Spleen (tissue), 11 donors: ENCODE data around the gene SLC29A2. TPM values are rescaled to one million over a fixed set of nuclear protein-coding genes. Genes with fewer than 3 reads are reported as not detected.

Source experiments
- DNase-seq: peaks from one replicate; pipeline ENCODE4 v3.0.0-alpha.2; 2020
- H3K27ac ChIP-seq, 8 donors: fragments of 200-600 bp; sonication (generic) in 7 of 8; 1 replicate in 4 of 8; 2 replicates in 4 of 8; pipeline versions ENCODE4 v1.5.0 to v1.8.0; 2016 to 2021; ENCODE audit warnings: inconsistent platforms in 4 of 8, mild to moderate bottlenecking in 4 of 8, moderate library complexity in 1 of 8
- H3K27me3 ChIP-seq, 7 donors: fragments of 200-600 bp; sonication (generic) in 6 of 7; replicated peaks in 1 of 7; 1 replicate in 4 of 7; 2 replicates in 3 of 7; pipeline versions ENCODE4 v1.5.0 to v1.8.0; 2016 to 2021; ENCODE audit warnings: inconsistent platforms in 3 of 7, mild to moderate bottlenecking in 1 of 7
- H3K36me3 ChIP-seq, 6 donors: fragments of 200-600 bp; sonication (generic) in 5 of 6; 1 replicate in 4 of 6; 2 replicates in 2 of 6; pipeline versions ENCODE4 v1.5.0 to v1.8.0; 2016 to 2021; ENCODE audit warnings: inconsistent platforms in 2 of 6
- H3K4me1 ChIP-seq, 6 donors: fragments of 200-600 bp; sonication (generic) in 5 of 6; 1 replicate in 3 of 6; 2 replicates in 3 of 6; pipeline versions ENCODE4 v1.5.0 to v1.8.0; 2016 to 2021; ENCODE audit warnings: inconsistent platforms in 3 of 6
- H3K4me3 ChIP-seq, 8 donors: fragments of 200-600 bp; sonication (generic) in 7 of 8; 1 replicate in 4 of 8; 2 replicates in 4 of 8; pipeline versions ENCODE4 v1.5.0 to v1.8.0; 2016 to 2021; ENCODE audit warnings: inconsistent platforms in 4 of 8, mild to moderate bottlenecking in 4 of 8, moderate library complexity in 2 of 8
- H3K9me3 ChIP-seq, 8 donors: fragments of 200-600 bp; sonication (generic) in 7 of 8; 1 replicate in 4 of 8; 2 replicates in 4 of 8; pipeline versions ENCODE4 v1.5.0 to v1.8.0; 2016 to 2021; ENCODE audit warnings: inconsistent platforms in 4 of 8
- CTCF ChIP-seq, 11 experiments: fragments of 200-600 bp in 7 of 11; fragments of 450-650 bp in 4 of 11; sonication (generic) in 4 of 11; IDR thresholded peaks in 8 of 11; conservative IDR thresholded peaks in 3 of 11; 1 replicate in 7 of 11; 2 replicates in 4 of 11; pipeline versions ENCODE4 v1.4.0 to v1.8.0; 2016 to 2021; ENCODE audit warnings: antibody characterized with exemption in 11 of 11, inconsistent platforms in 4 of 11, mild to moderate bottlenecking in 1 of 11
- POLR2A ChIP-seq, 3 donors: fragments of 450-650 bp; IDR thresholded peaks; one replicate each; pipeline ENCODE4 v1.5.1; 2017; ENCODE audit warnings: antibody characterized with exemption in 3 of 3, mild to moderate bottlenecking in 1 of 3
- POLR2AphosphoS5 ChIP-seq, 3 donors: sonication (generic); formaldehyde crosslinking; IDR thresholded peaks; one replicate each; pipeline ENCODE4 v1.5.1; 2017; ENCODE audit warnings: antibody characterized with exemption in 3 of 3
- WGBS, 5 donors: extraction: QIAGEN DNeasy Blood & Tissue Kit in 3 of 5; methylation state at CpG; one replicate each; pipeline versions ENCODE4 v1.1.5 to v1.1.7; 2013 to 2018; 5-methylcytosine and 5-hydroxymethylcytosine counted together
- intact Hi-C: fragments of 100-400 bp; cut with DNase I; formaldehyde crosslinking; loops from one replicate; pipeline ENCODE4 v1.15.0; 2023; ENCODE audit warnings: low total_unique reads
- polyA plus RNA-seq, 3 donors: library from polyadenylated mRNA; stranded (reverse); fragments of 200-250 nt; gene quantifications; one replicate each; pipeline ENCODE4 v1.2.1, GENCODE V29; 2013
- total RNA-seq, 7 donors: library from RNA; depleted of rRNA in 3 of 7; stranded (reverse); fragments of >200 nt in 3 of 7; fragmentation: NEBNext Ultra II Directional in 4 of 7; extraction: Animal tissue kit (Norgen Biotek cat#: 25700) in 4 of 7; gene quantifications; one replicate each; pipeline versions ENCODE4 v1.1.0 to v1.2.1, GENCODE V29; 2016 to 2021
- donor health status: healthy with polysubstance abuse.
- donor health status: DM: no; HTN: no; CAD: no; lungs with moderate emphysema.
- donor health status: DM: no; HTN: no; CAD: no.
- donor health status: Bipolar disorder and iron deficiency.
- donor health status: healthy.
- donor health status: DM: no; HTN: no; CAD: no.
- donor health status: DM: yes; HTN: yes; CAD: no.

Gene SLC29A2
- total and polyA plus RNA-seq, 10 donors = 1.9 to 8.4 (median 4.5) TPM

GRCh38 chr11:66328302-66329144 is 43.0 kb downstream of the SLC29A2 start:
- H3K9me3 ChIP-seq = no peaks in the 10 kb centered on the region
- intact Hi-C loops = loop anchor here (2.0 kb wide), 1 partner anchor 16 kb away; no protein-coding TSS in a partner anchor
- TF ChIP-seq POLR2AphosphoS5 (IDR thresholded peaks at IDR 0.05) (peak; percentile 72 to 81 (median 74)), CTCF (IDR thresholded peaks at IDR 0.05 in 8 of 11, conservative IDR thresholded peaks at IDR 0.05 in 3 of 11) (peak; percentile 97 to 99 (median 98)), POLR2A (IDR thresholded peaks at IDR 0.05) (no peak)
- H3K36me3 ChIP-seq = peaks cover 0 to 24% (median 11%) of the 10 kb centered on the region in 6 donors
- DNase-seq = peak; percentile 93
- WGBS, 5 donors = 8 to 13% (median 12%) methylated on average over 13 to 19 of the region's 19 CpGs
- H3K27ac ChIP-seq = peak overlapping the region in 6 of 8 donors; percentile 32 to 71 (median 54)
- no peaks in the 10 kb centered on the region for H3K27me3 ChIP-seq
- peaks cover 16 to 59% (median 41%) of the 10 kb centered on the region in 6 donors for H3K4me1 ChIP-seq
- H3K4me3 ChIP-seq = peak overlapping the region in 1 of 8 donors; percentile 31

GRCh38 chr11:66328031-66328301 is 43.6 kb downstream of the SLC29A2 start:
- Histone ChIP-seq H3K4me1 (peaks cover 16 to 59% (median 41%) of the 10 kb centered on the region in 6 donors), H3K9me3 (no peaks in the 10 kb centered on the region), H3K27me3 (no peaks in the 10 kb centered on the region), H3K4me3 (peak overlapping the region in 1 of 8 donors; percentile 31), H3K36me3 (peaks cover 0 to 18% (median 9%) of the 10 kb centered on the region in 6 donors), H3K27ac (peak overlapping the region in 5 of 8 donors; percentile 44 to 71 (median 59))
- no peak for TF ChIP-seq CTCF (IDR thresholded peaks at IDR 0.05 in 8 of 11, conservative IDR thresholded peaks at IDR 0.05 in 3 of 11)
- no peak for TF ChIP-seq POLR2AphosphoS5 (IDR thresholded peaks at IDR 0.05)
- TF ChIP-seq POLR2A (IDR thresholded peaks at IDR 0.05) = no peak
- intact Hi-C loops = loop anchor here (2.0 kb wide), 1 partner anchor 15 kb away; no protein-coding TSS in a partner anchor
- 37 to 67% (median 58%) methylated on average over 2 to 3 of the region's 3 CpGs for WGBS, 5 donors
- no peak for DNase-seq

- Histone ChIP-seq H3K36me3 (peaks cover 0 to 13% (median 4%) of the 10 kb centered on the region in 6 donors), H3K27me3 (no peaks in the 10 kb centered on the region), H3K4me3 (no peak overlapping the region), H3K27ac (peak overlapping the region in 7 of 8 donors; percentile 2 to 71 (median 54)), H3K4me1 (peaks cover 16 to 59% (median 41%) of the 10 kb centered on the region in 6 donors), H3K9me3 (no peaks in the 10 kb centered on the region)
- intact Hi-C loops = loop anchor here (2.0 kb wide), 1 partner anchor 15 kb away; no protein-coding TSS in a partner anchor
- TF ChIP-seq POLR2AphosphoS5 (IDR thresholded peaks at IDR 0.05) = no peak
- TF ChIP-seq POLR2A (IDR thresholded peaks at IDR 0.05) = no peak
- TF ChIP-seq CTCF (IDR thresholded peaks at IDR 0.05 in 8 of 11, conservative IDR thresholded peaks at IDR 0.05 in 3 of 11) = no peak
- DNase-seq = no peak
- 83 to 88% (median 87%) methylated on average over 10 of the region's 10 CpGs for WGBS, 5 donors
Measured at GRCh38 chr11:66327171-66328030, 44.2 kb downstream of the SLC29A2 start.
